ENCODE data around the gene WDFY1.

Gene WDFY1

GRCh38 chr2:223930103-223930976, 14.8 kb downstream of the WDFY1 start:
- no peak for DNase-seq (ENCODE audit: low read depth)

- no peak for DNase-seq (ENCODE audit: low read depth)
These were observed 15.5 kb downstream of the WDFY1 start for GRCh38 chr2:223929571-223930102.

- DNase-seq (ENCODE audit: low read depth): no peak
These were observed 16.8 kb downstream of the WDFY1 start for GRCh38 chr2:223928113-223929006.

GRCh38 chr2:223925106-223925505, 20.0 kb downstream of the WDFY1 start:
- no peak for DNase-seq (ENCODE audit: low read depth)

- no peak for DNase-seq (ENCODE audit: low read depth)
These were observed 21.2 kb downstream of the WDFY1 start for GRCh38 chr2:223923976-223924375.

GRCh38 chr2:223922308-223922707, 22.8 kb downstream of the WDFY1 start:
- DNase-seq (ENCODE audit: low read depth): no peak

- no peak for DNase-seq (ENCODE audit: low read depth)
These were observed 23.9 kb downstream of the WDFY1 start for GRCh38 chr2:223921204-223921603.

GRCh38 chr2:223920109-223920508, 25.0 kb downstream of the WDFY1 start:
- DNase-seq (ENCODE audit: low read depth): no peak

- DNase-seq (ENCODE audit: low read depth): no peak
These were observed 26.4 kb downstream of the WDFY1 start for GRCh38 chr2:223918671-223919134.

- no peak for DNase-seq (ENCODE audit: low read depth)
These were observed 28.8 kb downstream of the WDFY1 start for GRCh38 chr2:223916181-223916920.

GRCh38 chr2:223915071-223915470, 30.1 kb downstream of the WDFY1 start:
- no peak for DNase-seq (ENCODE audit: low read depth)

- DNase-seq (ENCODE audit: low read depth): no peak
These were observed 30.8 kb downstream of the WDFY1 start for GRCh38 chr2:223914324-223914723.

- no peak for DNase-seq (ENCODE audit: low read depth)
These were observed 36.0 kb downstream of the WDFY1 start for GRCh38 chr2:223909001-223909741.

- no peak for DNase-seq (ENCODE audit: low read depth)
These were observed 36.7 kb downstream of the WDFY1 start for GRCh38 chr2:223908304-223908998.

- no peak for DNase-seq (ENCODE audit: low read depth)
These were observed 39.1 kb downstream of the WDFY1 start for GRCh38 chr2:223905996-223906395.

- no peak for DNase-seq (ENCODE audit: low read depth)
These were observed 43.3 kb downstream of the WDFY1 start for GRCh38 chr2:223901854-223902253.

- no peak for DNase-seq (ENCODE audit: low read depth)
These were observed 43.8 kb downstream of the WDFY1 start for GRCh38 chr2:223901311-223901710.

GRCh38 chr2:223900531-223900930, 44.6 kb downstream of the WDFY1 start:
- DNase-seq (ENCODE audit: low read depth): no peak

- no peak for DNase-seq (ENCODE audit: low read depth)
These were observed 45.1 kb downstream of the WDFY1 start for GRCh38 chr2:223900066-223900465.

- DNase-seq (ENCODE audit: low read depth): no peak
These were observed 47.3 kb downstream of the WDFY1 start for GRCh38 chr2:223897669-223898330.
